Measurements from ENCODE around the gene TMEM86B. TPM values are rescaled to one million over a fixed set of nuclear protein-coding genes. Genes with fewer than 3 reads are reported as not detected.
A peak's percentile ranks its signal among the peaks of the same experiment; 100 is the strongest.

TMEM86B gene
- total RNA-seq, 1 donor from 2014 or later: 3.9 TPM

DNA sequence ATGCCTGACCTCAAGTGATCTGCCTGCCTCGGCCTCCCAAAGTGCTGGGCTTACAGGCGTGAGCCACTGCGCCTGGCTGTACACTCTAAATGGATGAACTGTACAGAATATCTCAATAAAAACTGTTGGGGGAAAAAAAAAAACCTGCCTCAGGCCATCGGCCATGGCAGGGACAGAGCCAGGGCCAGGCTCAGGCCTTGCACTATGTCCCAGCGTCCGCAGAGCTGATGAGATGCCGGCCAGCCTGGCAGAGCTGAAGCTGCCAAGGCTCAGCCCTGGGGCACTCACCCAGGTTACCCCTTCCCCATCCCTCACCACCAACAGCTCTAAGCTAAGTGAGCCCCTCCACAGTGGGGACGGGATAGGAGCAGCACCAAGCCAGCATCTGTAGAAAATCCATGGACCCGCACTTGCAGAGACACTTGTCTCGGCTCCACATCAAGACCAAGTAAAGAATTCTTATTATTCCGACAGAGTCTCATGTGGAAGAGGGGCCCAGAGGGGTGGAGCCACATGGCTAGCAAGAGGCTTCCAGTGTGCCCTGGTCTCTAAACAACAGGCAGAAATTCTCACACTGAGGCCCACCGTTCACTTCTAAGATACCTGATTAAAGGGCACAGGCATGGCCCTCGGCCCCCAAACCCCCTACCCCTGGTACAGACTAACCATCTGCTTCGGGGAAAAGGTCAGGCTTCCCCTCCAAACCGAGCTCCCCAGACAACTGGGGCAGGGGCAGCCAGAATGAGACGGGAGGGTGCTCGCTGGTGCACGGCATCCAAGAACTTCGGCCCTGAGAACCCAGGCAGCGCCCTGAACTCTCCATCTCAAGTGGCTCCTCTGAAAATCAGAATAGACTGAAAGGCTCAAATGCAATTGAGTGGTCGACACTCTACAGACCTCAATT, 24.4 kb upstream of the TMEM86B start:
- FAIRE-seq (no peak), DNase-seq (ENCODE audit: low read depth) (no peak)
- H3K27me3 ChIP-seq (ENCODE audit: insufficient read depth, low read length): no peaks in the 10 kb centered on the region
- H3K27me3 Mint-ChIP-seq (ENCODE audit: low read depth, unreplicated experiment): no peaks in the 10 kb centered on the region
- no peak overlapping the region for H3K9ac ChIP-seq (ENCODE audit: low read length)
- no peaks in the 10 kb centered on the region for H3K9me3 ChIP-seq (ENCODE audit: insufficient read depth, low read depth, low read length)
- H3K79me2 ChIP-seq (ENCODE audit: insufficient read depth, low read length): peaks cover 100% of the 10 kb centered on the region
- H3K27ac ChIP-seq (ENCODE audit: low read depth, low read length): no peak overlapping the region
- H2AFZ ChIP-seq (ENCODE audit: low read depth, low read length): no peak overlapping the region
- no peaks in the 10 kb centered on the region for H3K9me3 Mint-ChIP-seq (ENCODE audit: unreplicated experiment)
- peaks cover 8% of the 10 kb centered on the region for H3K36me3 Mint-ChIP-seq (ENCODE audit: low read depth, unreplicated experiment)
- H3K4me2 ChIP-seq (ENCODE audit: low read length): no peak overlapping the region
- TF ChIP-seq, protein P1, sequence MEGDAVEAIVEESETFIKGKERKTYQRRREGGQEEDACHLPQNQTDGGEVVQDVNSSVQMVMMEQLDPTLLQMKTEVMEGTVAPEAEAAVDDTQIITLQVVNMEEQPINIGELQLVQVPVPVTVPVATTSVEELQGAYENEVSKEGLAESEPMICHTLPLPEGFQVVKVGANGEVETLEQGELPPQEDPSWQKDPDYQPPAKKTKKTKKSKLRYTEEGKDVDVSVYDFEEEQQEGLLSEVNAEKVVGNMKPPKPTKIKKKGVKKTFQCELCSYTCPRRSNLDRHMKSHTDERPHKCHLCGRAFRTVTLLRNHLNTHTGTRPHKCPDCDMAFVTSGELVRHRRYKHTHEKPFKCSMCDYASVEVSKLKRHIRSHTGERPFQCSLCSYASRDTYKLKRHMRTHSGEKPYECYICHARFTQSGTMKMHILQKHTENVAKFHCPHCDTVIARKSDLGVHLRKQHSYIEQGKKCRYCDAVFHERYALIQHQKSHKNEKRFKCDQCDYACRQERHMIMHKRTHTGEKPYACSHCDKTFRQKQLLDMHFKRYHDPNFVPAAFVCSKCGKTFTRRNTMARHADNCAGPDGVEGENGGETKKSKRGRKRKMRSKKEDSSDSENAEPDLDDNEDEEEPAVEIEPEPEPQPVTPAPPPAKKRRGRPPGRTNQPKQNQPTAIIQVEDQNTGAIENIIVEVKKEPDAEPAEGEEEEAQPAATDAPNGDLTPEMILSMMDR (IDR thresholded peaks at IDR 0.05; ENCODE audit: insufficient read depth, low read depth, low read length): no peak
- TF ChIP-seq EZH2 (IDR thresholded peaks at IDR 0.05; ENCODE audit: insufficient read depth, low read length): no peak
- H3K4me3 ChIP-seq (ENCODE audit: insufficient read depth, low read depth, low read length): no peak overlapping the region
- peaks cover 100% of the 10 kb centered on the region for H4K20me1 ChIP-seq (ENCODE audit: insufficient read depth, low read length)
- H3K4me3 Mint-ChIP-seq (ENCODE audit: unreplicated experiment): no peak overlapping the region
- peaks cover 43% of the 10 kb centered on the region for H3K4me1 Mint-ChIP-seq (ENCODE audit: low read depth, unreplicated experiment)
- no peaks in the 10 kb centered on the region for H3K36me3 ChIP-seq (ENCODE audit: insufficient read depth, low read length)
- peak overlapping the region; percentile 14 for H3K27ac Mint-ChIP-seq (ENCODE audit: unreplicated experiment)
- H3K4me1 ChIP-seq (ENCODE audit: insufficient read depth, low read length): peaks cover 36% of the 10 kb centered on the region

DNA sequence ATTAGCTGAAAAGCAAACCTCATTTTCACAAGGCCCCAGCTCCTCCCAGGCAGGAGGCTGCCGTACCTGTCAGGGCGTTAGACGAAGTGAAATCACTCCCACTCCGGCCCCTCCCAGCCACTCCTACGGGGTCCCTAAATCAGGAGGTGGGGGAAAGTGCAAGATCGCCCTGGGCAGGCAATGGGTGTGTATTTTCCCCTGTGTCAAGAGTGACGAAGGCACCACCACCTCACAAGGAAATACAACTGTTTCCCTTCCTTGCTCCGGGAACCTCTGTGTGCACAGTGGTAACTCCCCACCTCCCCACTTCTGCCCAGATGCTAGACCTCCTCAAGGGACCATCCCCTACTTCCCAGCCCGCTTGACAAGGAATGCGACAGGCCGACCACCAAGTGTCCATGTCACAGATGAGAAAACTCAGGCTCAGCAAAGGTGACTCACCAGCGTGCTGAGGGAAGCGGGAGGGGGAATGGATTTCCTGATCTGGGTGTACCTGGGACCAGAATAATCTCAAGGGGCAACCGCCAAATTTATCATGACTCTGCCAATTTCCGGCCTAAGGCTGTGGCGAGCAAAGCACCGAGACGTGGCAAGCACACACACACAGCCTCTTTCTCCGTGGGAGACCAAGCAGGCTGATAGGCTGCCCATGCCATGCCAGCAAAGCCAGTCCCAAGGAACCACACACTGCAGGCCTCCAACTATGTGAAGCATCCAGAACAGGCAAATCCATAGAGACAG, 22.9 kb upstream of the TMEM86B start:
- no peaks in the 10 kb centered on the region for H3K27me3 Mint-ChIP-seq (ENCODE audit: low read depth, unreplicated experiment)
- H3K9me3 Mint-ChIP-seq (ENCODE audit: unreplicated experiment): no peaks in the 10 kb centered on the region
- TF ChIP-seq, protein P1 (IDR thresholded peaks at IDR 0.05; ENCODE audit: insufficient read depth, low read depth, low read length): no peak
- no peak for TF ChIP-seq EZH2 (IDR thresholded peaks at IDR 0.05; ENCODE audit: insufficient read depth, low read length)
- Histone ChIP-seq H2AFZ (ENCODE audit: low read depth, low read length) (no peak overlapping the region), H3K4me1 (ENCODE audit: insufficient read depth, low read length) (peaks cover 31% of the 10 kb centered on the region), H3K4me3 (ENCODE audit: insufficient read depth, low read depth, low read length) (no peak overlapping the region), H3K4me2 (ENCODE audit: low read length) (peak overlapping the region; percentile 47), H3K36me3 (ENCODE audit: insufficient read depth, low read length) (no peaks in the 10 kb centered on the region), H3K27ac (ENCODE audit: low read depth, low read length) (peak overlapping the region; percentile 6), H4K20me1 (ENCODE audit: insufficient read depth, low read length) (peaks cover 100% of the 10 kb centered on the region), H3K27me3 (ENCODE audit: insufficient read depth, low read length) (no peaks in the 10 kb centered on the region), H3K9me3 (ENCODE audit: insufficient read depth, low read depth, low read length) (no peaks in the 10 kb centered on the region), H3K79me2 (ENCODE audit: insufficient read depth, low read length) (peaks cover 100% of the 10 kb centered on the region), H3K9ac (ENCODE audit: low read length) (peak overlapping the region; percentile 16)
- peak; percentile 55 for DNase-seq (ENCODE audit: low read depth)
- H3K4me3 Mint-ChIP-seq (ENCODE audit: unreplicated experiment): peak overlapping the region; percentile 62
- no peak for FAIRE-seq
- H3K27ac Mint-ChIP-seq (ENCODE audit: unreplicated experiment): peak overlapping the region; percentile 72
- H3K36me3 Mint-ChIP-seq (ENCODE audit: low read depth, unreplicated experiment): peaks cover 8% of the 10 kb centered on the region
- H3K4me1 Mint-ChIP-seq (ENCODE audit: low read depth, unreplicated experiment): peaks cover 34% of the 10 kb centered on the region
